ENCODE data around the gene SGMS1.

SGMS1 gene

GRCh38 chr10:50582046-50582445 is 41.7 kb downstream of the SGMS1 start:
- TF ChIP-seq CTCF (IDR thresholded peaks at IDR 0.05; ENCODE audit: extremely low read depth, missing control alignments), result no peak
- DNase-seq (ENCODE audit: low spot score), result no peak

- no peak for DNase-seq (ENCODE audit: low spot score)
- no peak for TF ChIP-seq CTCF (IDR thresholded peaks at IDR 0.05; ENCODE audit: extremely low read depth, missing control alignments)
Measured at GRCh38 chr10:50580262-50580891, 43.4 kb downstream of the SGMS1 start.

GRCh38 chr10:50579491-50580261 is 44.1 kb downstream of the SGMS1 start:
- DNase-seq (ENCODE audit: low spot score), result no peak
- TF ChIP-seq CTCF (IDR thresholded peaks at IDR 0.05; ENCODE audit: extremely low read depth, missing control alignments), result no peak

GRCh38 chr10:50578949-50579348 is 44.8 kb downstream of the SGMS1 start:
- TF ChIP-seq CTCF (IDR thresholded peaks at IDR 0.05; ENCODE audit: extremely low read depth, missing control alignments), result no peak
- DNase-seq (ENCODE audit: low spot score), result no peak

GRCh38 chr10:50577681-50578350 is 45.9 kb downstream of the SGMS1 start:
- no peak for DNase-seq (ENCODE audit: low spot score)
- no peak for TF ChIP-seq CTCF (IDR thresholded peaks at IDR 0.05; ENCODE audit: extremely low read depth, missing control alignments)

- no peak for DNase-seq (ENCODE audit: low spot score)
- no peak for TF ChIP-seq CTCF (IDR thresholded peaks at IDR 0.05; ENCODE audit: extremely low read depth, missing control alignments)
Measured at GRCh38 chr10:50577010-50577409, 46.7 kb downstream of the SGMS1 start.

GRCh38 chr10:50576245-50576815 is 47.4 kb downstream of the SGMS1 start:
- no peak for TF ChIP-seq CTCF (IDR thresholded peaks at IDR 0.05; ENCODE audit: extremely low read depth, missing control alignments)
- no peak for DNase-seq (ENCODE audit: low spot score)

All from GM20000 (cell line).